OCI-LY1 (cell line): ENCODE results near the gene SMIM41.

Experiments
- CTCF ChIP-seq: fragments of 200-600 bp; sonication (generic), shearing (Covaris generic); IDR thresholded peaks from 2 replicates; pipeline ENCODE4 v1.5.1; 2017; ENCODE audit warnings: mild to moderate bottlenecking, antibody characterized with exemption, low read length, moderate library complexity, mixed read lengths
- EZH2 ChIP-seq: fragments of 200-600 bp; sonication (generic), shearing (Covaris generic); IDR thresholded peaks from 2 replicates; pipeline ENCODE4 v1.8.0; 2017; ENCODE audit warnings: borderline replicate concordance, mixed run types, mild to moderate bottlenecking, antibody characterized with exemption, low read length, moderate library complexity, mixed read lengths

DNA sequence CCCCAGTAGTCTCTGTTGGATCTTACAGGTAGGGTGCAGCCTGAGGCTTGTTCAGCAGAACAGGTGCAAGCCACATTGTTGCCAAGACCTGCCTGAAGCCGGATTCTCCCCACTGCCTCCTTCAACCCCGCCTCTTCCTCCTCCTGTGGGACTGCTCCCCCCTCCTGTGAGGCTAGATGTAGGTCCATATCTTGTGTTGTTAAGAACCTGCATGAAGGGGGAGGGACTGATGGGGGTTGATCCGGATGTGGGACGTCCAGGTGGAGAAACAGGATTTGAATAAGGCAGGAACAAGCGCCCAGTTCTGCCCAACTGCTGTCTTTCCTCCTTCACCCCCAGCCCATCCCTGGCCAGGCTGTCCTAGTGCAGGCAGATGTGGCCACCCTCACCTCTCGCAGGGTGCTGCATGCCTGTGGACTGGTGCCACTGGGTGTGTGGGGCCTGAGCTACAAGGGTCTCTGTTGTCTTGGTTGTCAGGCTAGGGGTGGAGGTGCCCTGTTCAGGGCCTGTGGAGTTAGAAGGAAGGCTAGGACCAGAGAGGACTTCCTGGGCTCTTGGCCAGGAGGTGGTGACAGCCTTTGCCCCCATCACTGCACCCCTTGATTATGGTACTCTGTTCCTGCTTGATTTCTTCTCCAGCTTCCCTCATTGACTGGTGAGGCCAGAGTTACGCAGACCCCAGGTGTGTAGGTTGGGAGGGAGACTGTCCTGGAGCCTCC, 26.9 kb upstream of the SMIM41 start:
- TF ChIP-seq CTCF: no peak
- TF ChIP-seq EZH2: no peak
